Measurements from ENCODE around the gene AFAP1L2.

The AFAP1L2 gene, protein sequence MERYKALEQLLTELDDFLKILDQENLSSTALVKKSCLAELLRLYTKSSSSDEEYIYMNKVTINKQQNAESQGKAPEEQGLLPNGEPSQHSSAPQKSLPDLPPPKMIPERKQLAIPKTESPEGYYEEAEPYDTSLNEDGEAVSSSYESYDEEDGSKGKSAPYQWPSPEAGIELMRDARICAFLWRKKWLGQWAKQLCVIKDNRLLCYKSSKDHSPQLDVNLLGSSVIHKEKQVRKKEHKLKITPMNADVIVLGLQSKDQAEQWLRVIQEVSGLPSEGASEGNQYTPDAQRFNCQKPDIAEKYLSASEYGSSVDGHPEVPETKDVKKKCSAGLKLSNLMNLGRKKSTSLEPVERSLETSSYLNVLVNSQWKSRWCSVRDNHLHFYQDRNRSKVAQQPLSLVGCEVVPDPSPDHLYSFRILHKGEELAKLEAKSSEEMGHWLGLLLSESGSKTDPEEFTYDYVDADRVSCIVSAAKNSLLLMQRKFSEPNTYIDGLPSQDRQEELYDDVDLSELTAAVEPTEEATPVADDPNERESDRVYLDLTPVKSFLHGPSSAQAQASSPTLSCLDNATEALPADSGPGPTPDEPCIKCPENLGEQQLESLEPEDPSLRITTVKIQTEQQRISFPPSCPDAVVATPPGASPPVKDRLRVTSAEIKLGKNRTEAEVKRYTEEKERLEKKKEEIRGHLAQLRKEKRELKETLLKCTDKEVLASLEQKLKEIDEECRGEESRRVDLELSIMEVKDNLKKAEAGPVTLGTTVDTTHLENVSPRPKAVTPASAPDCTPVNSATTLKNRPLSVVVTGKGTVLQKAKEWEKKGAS

GRCh38 chr10:114404171-114405010 lies at the start of gene AFAP1L2:
Gene AFAP1L2 (minus strand): TSS chr10:114404502. CDS start chr10:114404455, 47 bp downstream.
- no peak for DNase-seq (ENCODE audit: low read depth in 2 of 2)

- DNase-seq (ENCODE audit: low read depth in 2 of 2) = no peak
These were observed 49.3 kb upstream of the AFAP1L2 start for GRCh38 chr10:114453576-114453975.

GRCh38 chr10:114448897-114449296 lies 44.6 kb upstream of the AFAP1L2 start:
- no peak for DNase-seq (ENCODE audit: low read depth in 2 of 2)

- no peak for DNase-seq (ENCODE audit: low read depth in 2 of 2)
These were observed 41.0 kb upstream of the AFAP1L2 start for GRCh38 chr10:114445332-114445731.

- no peak for DNase-seq (ENCODE audit: low read depth in 2 of 2)
These were observed 40.5 kb upstream of the AFAP1L2 start for GRCh38 chr10:114444819-114445218.

- no peak for DNase-seq (ENCODE audit: low read depth in 2 of 2)
These were observed 37.9 kb upstream of the AFAP1L2 start for GRCh38 chr10:114442091-114442630.

DNA sequence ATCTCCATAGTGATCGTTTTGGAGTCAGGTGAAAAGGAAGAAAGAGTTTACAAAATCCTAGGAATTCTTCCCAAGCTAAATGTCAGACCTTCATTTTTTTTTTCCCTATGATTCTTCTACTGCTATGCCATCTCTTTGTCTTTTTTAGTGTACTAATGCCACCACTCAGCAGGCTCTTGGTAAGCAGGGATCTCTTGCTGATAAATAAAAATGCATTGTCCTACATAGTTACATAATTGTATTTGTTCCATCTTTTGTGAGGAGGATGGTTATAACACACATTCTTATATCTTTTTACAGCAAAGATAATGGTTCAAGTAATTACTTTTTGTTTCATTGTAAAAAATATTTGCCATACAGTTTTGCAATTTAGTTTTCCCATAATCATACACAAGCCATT lies 36.8 kb upstream of the AFAP1L2 start:
- DNase-seq (ENCODE audit: low read depth in 2 of 2) = no peak

- DNase-seq (ENCODE audit: low read depth in 2 of 2) = no peak
These were observed 33.4 kb upstream of the AFAP1L2 start for GRCh38 chr10:114437473-114438292.

DNA sequence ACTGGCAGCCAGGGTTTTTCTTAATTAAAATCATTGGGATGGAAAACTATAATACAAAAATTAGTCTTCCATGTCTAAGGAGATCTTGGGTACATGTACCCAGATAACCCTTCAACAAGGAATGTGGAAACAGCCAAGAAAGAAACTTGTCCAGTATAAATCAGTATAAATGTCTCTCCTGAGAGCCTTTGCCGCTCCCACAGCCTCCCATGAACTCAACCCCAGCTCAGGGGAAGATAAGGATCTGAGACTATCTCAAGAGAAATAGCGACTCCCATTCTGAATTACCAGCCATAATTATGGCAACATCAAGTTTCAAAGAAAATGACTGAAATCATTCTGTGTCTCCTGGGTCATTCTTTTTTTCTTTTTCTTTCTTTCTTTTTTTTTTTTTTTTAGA lies 32.6 kb upstream of the AFAP1L2 start:
- DNase-seq (ENCODE audit: low read depth in 2 of 2) = no peak

- DNase-seq (ENCODE audit: low read depth in 2 of 2) = no peak
These were observed 28.3 kb upstream of the AFAP1L2 start for GRCh38 chr10:114432566-114433093.

- DNase-seq (ENCODE audit: low read depth in 2 of 2) = no peak
These were observed 27.3 kb upstream of the AFAP1L2 start for GRCh38 chr10:114431414-114432135.

DNA sequence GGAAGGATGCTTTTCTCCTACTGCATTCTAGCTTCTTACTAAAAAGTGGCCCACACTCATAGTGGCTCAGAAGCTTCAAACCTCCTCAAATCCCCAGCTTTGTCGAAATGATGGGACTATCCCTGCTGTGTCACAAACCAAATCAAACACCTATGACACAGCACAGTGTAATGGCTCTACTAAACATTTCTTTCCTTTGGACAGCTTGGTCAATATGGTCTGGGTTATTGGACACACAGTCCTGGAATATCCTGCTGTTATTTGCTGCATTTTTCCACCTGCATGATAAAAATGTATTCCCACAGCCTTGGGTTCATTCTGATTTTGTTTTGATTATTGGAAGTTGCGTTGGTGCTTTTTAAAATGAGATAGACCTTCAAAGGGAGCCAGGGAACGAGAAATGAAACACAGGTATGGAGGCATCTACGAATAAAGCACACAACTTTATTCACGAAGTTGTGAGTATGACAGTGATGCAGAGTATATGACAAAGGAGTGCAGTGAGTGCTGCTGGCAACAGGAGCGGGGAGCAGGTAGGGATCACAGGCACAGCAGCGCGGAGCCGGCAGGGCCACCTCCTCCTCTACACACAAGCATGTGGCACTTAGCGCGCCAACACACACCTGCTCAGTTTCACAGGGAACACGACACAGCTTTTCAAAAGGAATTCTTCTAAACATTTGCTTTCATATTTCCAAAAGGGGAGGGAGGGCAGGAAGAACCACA lies 26.5 kb upstream of the AFAP1L2 start:
- no peak for DNase-seq (ENCODE audit: low read depth in 2 of 2)

GRCh38 chr10:114429581-114430335 lies 25.5 kb upstream of the AFAP1L2 start:
- no peak for DNase-seq (ENCODE audit: low read depth in 2 of 2)

GRCh38 chr10:114427124-114427852 lies 23.0 kb upstream of the AFAP1L2 start:
- DNase-seq (ENCODE audit: low read depth in 2 of 2) = no peak

DNA sequence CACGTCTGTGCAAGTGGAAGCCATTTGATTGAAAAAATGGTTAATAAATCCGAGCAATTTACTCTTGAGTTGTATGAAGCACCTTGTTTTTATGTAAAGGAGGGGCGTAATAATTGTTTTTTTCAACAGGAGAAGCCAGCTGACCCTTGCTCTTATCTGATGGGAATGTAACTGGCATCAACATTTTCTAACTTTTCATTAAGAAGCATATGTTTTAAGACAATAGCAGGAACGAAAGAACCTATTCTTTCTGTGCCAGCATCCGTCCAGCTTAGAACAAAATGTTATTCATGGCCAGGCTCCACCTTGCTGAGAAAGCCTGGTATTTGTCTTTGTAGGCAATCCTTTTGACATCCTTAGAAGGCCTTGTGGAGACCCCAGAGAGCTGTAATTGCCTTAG lies 22.2 kb upstream of the AFAP1L2 start:
- no peak for DNase-seq (ENCODE audit: low read depth in 2 of 2)

DNA sequence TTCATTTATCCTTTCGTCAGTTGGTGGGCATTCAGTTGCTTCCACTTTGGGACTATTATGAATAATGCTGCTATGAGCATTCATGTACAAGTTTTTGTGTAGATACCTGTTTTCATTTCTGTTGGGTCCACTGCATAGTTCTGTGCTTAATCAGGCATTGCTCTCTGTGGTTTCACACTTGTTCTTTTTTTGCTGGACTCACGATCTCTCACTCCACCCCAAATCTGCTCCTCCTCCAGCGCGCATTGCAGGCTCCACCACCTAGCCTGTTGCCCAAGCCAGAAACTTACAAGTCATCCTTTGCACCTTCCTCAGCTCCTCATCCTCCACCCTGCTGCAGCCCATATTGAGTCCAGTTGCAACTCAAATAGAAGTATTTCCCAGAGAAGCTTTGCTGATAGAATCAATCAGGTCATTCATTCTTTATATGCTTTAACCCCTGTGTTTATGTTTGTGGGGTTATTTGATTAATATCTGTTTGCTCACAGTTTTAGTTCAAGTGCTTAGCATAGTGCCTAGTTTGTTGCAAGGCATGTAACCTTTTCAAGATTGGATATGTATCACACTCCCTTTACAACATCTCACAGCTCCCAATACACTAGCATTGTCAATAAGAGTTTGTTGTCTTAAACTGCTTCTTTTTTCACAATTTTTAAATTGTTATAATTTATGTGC lies 16.6 kb upstream of the AFAP1L2 start:
- no peak for DNase-seq (ENCODE audit: low read depth in 2 of 2)

GRCh38 chr10:114418109-114418508 lies 13.8 kb upstream of the AFAP1L2 start:
- DNase-seq (ENCODE audit: low read depth in 2 of 2) = no peak

All from stimulated activated CD4-positive, alpha-beta T cell treated with anti-CD3 and anti-CD28 coated beads, Interleukin-4, amount 100 ng/mL, for 48 hours (primary cell).